Middle frontal gyrus (tissue), 1 donor: ENCODE measurements around the gene CCNY.

ENCODE experiments used
- DNase-seq: peaks from one replicate; pipeline ENCODE4 v3.0.0-alpha.2; 2015; ENCODE audit warnings: low spot score; ENCODE audit errors: extremely low spot score

CCNY gene

GRCh38 chr10:35611750-35612149 lies 275.4 kb downstream of the CCNY start:
- DNase-seq, result no peak

GRCh38 chr10:35612385-35613106 lies 276.2 kb downstream of the CCNY start:
- DNase-seq, result no peak

GRCh38 chr10:35613107-35613440 lies 276.8 kb downstream of the CCNY start:
- DNase-seq, result no peak

- DNase-seq, result no peak
Measured at GRCh38 chr10:35613597-35614226, 277.4 kb downstream of the CCNY start.

GRCh38 chr10:35614312-35614711 lies 278.0 kb downstream of the CCNY start:
- no peak for DNase-seq
